ENCODE measurements around the gene MOK.
"Not testable (repeated sequence)": the region's sequence is repeated elsewhere in the genome, so short reads cannot be mapped to it uniquely, and the experiment has no call there.

Gene MOK

DNA sequence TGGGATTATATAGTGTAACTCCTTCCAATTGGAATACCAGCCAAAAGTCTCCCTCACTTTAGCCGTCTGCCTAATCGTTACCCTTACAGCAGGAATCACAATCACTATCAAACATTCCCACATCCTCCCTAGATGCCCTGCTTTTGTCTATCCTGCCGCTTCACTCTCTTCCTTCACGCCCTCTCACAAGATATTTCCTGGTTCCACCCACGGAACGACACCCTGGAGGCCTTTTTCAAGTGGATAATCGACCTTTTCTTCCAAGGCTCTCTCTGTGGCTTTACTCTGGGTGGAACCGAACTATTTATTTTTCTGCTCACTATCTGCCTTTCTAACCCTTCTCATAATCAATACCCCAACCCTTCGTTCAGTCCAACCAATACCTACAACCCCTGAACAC is 58.9 kb downstream of the MOK start:
- DNase-seq, result no peak

DNA sequence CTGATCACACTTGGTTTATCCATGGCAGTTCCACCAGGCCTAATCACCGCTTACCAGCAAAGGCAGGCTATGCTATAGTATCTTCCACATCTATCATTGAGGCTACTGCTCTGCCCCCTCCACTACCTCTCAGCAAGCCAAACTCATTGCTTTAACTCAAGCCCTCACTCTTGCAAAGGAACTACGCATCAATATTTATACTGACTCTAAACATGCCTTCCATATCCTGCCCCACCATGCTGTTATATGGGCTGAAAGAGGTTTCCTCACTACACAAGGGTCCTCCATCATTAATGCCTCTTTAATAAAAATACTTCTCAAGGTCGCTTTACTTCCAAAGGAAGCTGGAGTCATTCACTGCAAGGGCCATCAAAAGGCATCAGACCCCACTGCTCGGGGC is 61.2 kb downstream of the MOK start:
- not testable (repeated sequence) for DNase-seq

DNA sequence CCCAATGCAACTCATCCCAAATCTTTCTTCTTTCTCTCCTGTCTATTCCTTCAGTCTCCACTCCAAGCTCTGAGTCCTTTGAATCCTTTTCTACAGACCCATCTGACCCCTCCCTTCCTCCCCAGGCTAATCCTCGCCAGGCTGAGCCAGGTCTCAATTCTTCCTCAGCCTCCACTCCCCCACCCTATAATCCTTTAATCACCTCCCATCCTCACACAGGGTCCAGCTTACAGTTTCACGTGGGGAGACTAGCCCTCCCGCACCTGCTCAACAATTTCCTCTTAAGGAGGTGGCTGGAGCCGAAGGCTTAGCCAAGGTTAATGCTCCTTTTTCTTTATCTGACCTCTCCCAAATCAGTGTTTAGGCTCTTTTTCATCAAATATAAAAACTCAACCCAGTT is 63.8 kb downstream of the MOK start:
- DNase-seq, result no peak

DNA sequence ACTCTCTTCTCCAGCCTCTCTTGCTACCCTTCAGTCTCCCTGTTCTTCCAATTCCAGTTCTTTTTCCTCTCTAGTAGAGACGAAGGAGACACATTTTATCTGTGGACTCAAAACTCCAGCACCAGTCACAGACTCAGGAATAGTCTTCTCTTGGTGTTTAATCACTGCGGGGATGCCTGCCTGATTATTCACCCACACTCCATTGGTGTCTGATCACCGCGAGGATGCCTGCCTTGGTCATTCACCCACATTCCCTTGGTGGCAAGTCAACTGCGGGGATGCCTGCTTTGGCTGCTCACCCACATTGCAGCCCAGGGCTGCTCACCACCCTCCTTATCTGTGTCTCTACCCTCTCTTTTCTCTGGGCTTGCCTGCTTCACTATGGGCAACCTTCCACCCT is 64.5 kb downstream of the MOK start:
- DNase-seq, result not testable (repeated sequence)

DNA sequence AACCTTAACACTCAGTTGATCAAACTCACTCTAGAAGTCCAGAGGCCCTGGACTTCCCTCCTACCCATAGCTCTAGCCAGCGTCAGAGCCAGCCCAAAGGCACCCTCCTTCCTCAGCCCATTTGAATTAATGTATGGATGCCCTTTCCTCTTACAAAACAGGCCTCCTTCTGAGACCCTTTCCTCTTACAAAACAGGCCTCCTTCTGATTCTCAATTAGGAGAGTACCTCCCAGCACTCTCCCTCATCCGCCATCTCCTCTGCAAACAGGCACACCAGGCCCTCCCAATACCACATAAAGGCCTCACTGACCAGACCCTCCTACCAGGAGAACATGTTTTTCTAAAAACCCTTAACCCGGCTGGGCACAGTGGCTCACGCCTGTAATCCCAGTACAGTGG is 65.7 kb downstream of the MOK start:
- DNase-seq, result no peak

DNA sequence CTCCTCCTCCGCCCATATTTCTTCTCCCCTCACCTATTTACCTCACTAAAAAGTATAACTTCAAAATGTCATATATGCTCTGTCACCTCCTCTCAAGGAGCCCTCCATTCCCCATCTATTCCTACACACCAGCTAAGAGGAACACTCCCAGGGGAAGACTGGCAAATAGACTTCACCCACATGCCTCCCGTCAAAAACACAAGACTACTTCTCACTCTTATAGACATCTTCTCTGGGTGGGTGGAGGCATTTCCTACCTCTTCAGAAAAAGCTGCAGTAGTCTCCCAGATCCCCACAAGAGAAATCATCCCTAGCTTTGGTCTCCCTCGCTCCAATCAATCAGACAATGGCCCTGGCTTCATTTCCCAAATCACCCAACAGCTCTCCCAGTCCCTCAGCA is 66.2 kb downstream of the MOK start:
- DNase-seq, result no peak

DNA sequence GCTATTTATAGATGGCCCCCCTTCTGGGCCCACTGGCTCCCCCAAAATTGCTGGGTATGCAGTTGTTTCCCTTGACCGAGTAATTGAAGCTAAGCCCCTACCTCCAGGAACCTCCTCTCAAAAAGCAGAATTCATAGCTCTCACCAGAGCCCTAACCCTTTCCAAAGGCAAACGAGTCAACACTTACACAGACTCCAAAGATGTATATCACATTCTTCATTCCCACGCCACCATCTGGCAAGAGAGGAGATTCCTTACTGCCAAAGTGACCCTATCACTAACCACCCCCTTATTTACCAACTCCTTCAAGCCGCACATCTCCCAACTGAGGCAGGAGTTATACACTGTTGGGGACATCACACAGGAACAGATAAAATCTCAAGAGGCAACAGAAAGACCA is 66.8 kb downstream of the MOK start:
- DNase-seq, result no peak

DNA sequence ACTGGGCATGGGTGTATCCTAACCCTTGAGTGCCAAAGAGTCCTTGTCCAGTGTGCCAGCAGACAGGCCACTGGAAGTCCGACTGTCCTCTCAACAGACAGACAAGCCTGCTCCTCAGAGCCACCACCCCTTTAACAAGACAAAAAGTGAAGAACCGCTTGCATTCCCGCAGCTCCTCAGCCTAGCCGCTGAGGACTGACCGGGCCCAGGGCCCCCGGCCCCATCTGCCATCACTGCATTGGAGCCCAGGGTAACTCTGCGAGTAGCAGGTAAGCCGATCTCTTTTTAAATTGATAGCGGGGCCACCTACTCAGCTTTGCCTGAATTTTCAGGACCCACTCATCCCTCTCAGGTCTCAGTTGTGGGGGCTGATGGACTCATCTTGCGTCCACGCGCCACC is 68.9 kb downstream of the MOK start:
- no peak for DNase-seq

DNA sequence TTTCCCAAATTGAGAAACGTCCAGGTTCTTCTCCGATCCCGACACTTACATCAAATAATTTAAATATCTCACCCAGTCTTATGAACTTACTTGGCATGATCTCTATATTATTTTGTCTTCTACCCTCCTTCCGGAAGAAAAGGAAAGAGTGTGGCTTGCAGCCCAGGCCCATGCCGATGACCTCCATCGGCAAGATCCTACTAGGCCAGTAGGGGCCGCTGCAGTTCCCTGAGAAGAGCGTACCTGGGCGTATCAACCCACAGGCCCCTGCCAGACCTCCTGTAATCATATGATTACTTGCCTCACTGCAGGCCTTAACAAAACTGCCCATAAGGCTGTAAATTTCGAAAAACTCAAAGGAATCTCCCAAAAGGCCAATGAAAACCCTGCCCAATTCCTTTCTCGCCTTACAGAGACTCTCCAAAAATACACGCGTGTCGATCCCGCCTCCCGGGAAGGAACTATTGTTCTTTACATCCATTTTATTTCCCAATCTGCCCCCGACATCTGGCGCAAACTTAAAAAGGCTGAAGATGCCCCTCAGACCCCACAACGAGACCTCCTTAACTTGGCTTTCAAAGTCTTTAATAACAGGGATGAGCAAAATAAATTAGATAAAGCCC is 69.6 kb downstream of the MOK start:
- peak; percentile 52 for DNase-seq

DNA sequence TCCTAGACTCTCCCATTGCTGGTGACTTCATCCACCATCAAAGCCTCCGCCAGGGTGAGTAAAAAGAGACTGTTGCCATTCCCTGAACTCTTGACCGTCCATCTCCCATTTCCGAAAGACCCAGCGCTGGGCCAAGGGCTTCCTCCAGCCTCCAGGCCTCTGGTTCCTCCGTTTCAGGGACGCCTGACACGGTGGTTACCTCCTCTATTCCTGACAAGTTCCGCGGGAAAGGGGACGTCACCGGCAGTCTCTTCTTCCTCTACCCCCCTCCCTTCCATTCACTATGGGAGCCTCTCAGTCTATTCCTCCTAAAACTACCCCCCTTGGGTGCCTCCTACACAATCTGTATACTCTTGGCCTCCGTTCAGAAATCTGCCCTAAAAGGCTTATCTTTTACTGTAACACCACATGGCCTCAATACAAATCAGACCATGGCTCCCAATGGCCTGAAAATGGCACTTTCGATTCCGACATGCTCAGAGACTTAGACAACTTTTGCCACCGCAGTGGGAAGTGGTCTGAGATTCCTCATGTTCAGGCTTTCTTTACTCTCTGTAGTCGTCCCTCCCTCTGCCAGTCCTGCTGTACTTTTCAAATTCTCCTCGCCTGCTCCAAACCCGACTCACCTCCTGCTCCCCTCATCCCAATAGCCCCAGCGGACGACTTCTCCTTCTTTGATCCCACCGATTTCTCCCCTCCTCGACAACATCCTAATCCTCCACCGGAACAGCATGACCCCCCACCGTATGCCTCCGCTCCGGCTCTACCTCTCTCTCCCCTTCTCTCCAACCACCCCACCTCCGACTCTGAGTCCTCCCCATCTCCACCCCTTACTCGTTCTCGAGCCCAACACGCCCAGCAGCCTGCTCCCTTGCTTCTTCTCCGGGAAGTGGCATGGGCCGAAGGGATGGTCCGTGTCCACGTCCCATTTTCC is 70.4 kb downstream of the MOK start:
- no peak for DNase-seq

DNA sequence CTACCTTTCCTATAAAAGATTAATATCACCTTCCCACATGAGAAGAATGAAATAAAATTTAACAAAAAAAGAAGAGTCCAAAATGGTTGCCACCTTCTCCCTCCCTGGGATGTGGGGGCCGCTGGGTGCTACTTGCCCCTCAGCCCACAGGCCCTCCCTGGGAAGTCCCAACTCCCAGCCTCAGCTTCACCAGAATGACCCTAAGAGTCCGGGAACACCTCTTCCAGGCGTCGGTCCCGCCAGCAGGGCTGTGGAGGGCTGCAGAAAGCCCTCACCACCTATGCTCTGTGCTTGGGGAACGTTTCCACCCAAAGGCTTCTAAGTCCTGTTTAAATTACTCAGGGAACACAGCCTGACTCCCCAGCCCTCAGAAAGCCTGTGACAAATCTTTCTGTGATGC is 71.9 kb downstream of the MOK start:
- DNase-seq, result no peak

DNA sequence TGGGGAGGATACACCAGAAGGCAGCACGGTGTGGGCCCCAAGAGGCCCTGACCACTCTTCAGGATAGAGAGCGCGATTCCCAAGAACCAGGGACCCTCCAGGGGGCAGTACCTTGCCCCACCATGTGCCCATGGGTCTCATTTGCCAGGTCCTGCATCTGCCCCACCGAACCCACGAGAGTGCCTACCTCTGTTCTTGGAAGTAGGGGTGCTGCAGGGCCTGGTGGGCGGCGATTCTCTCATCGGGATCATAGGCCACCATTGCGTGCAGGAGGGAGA is 72.7 kb downstream of the MOK start:
- no peak for DNase-seq

DNA sequence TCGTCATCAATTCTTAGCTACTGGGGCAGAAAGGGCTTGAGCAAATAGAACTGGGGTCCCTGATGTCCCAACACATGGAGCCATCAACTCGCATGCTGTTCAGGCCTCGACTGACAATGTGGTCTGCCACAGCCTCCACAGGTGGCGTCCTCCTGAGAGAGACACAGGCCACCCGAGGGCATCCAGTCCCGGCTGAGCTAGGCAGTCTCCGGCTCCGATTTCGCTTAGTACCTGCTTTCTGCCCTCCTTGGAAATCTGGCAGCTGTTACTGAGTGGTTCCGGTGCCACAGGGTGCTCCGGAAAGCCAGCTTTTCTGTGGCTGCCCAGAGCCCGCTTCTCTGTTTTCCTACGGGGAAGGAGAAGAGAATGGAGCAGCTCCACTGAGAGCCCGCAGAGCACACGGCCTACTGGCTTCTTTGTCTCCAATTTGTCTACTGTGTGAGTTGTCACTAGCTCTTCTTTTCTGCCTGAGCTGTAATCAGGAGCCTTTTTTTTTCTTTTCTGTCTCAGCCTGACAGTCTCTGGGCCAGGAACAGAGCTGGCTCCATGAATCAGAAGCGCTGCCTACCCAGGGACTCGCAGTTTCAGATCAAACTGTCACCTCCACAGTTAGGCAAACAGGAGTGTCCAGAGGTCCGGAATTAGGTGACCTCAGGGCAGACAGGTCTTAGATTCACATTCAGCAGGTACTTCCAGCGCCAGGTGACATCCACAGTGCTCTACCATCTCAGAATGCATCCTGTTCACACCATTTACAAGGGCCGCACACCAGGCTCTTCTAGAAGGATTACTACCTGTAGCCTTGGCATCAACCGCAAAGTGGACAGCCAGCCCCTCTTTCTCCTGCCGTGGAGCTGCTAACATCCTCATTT is 73.3 kb downstream of the MOK start:
- no peak for DNase-seq

DNA sequence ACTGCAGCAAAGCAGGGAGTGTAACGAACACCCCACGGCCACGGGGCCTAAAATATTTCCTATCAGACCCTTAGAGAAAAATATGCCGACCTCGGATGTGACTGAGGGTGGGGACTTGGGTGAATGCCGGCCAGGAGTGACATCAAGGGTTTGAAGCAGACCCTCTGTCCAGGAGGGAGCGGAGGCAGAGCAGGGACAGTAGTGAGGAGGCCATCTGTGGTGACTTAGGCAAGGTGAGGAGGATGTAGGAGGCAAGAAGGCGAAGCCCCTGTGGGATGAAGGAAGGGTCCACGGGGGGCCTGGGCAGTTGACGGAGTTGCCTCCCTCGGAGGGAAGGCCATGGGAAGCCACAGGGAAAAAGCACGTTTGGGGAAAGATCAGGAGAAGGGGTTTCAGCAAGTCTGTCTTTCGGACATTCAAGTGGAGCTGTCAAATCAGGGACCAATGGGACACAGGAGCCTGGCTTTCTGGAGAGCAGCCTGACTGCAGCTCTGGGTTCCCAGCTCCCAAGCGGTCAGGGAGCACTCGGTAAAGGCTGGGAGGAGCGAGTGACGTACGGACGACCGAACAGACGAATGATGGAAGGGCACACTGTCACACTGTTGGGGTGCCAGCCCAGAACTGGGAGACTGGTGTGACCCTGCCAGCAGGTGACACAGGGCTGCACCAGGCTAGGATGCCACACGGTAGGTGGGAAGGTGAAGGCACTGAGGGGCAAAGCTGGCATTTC is 74.3 kb downstream of the MOK start:
- no peak for DNase-seq

DNA sequence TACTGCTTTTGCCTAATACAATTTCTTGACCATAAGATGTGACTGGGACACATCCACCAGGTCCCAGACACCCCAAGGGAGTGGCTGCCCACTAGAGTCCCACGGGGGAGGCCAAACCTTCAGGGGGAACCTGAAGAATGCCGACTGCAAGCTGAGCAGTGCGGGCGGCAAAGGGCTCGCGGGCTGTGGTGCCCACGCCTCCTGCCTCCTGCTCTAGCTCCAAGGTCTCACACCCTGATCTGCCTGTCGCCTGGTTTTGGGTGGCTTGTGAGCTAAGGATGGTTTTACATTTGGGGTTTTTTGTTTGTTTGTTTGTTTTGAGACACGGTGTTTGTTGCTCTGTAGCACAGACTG is 75.2 kb downstream of the MOK start:
- DNase-seq, result no peak

DNA sequence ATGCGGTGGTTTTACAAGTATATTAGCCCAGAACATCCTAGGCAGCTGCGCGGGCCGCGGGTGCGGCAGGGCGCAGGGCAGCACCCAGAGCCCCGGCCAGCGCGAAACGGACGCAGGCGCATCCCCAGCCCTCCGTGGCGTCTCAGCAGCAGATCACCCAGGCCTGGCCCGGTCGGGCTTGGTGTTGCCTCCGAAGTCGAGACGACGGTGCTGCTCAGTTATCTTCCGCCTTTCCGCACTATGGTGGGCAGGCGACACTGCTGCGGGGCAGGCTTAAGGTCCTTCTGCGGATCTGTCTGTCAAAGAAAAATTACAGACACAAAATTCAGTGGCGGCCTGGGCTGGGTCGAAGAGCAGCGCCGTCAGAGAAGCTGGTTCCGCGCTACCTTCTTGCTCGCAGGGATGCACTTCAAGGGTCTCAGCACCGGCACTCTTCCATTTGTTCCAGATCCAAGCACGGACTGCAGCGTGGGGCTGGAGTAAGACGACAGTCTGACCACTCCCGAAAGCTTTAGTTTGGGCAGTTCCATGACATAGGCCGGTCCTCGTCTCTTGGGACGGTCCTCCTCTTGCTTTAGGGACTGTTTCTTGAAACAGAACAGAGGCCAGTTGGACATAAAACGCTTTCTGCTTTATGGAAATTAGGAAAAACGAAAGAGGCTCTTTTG is 75.8 kb downstream of the MOK start:
- DNase-seq, result no peak

DNA sequence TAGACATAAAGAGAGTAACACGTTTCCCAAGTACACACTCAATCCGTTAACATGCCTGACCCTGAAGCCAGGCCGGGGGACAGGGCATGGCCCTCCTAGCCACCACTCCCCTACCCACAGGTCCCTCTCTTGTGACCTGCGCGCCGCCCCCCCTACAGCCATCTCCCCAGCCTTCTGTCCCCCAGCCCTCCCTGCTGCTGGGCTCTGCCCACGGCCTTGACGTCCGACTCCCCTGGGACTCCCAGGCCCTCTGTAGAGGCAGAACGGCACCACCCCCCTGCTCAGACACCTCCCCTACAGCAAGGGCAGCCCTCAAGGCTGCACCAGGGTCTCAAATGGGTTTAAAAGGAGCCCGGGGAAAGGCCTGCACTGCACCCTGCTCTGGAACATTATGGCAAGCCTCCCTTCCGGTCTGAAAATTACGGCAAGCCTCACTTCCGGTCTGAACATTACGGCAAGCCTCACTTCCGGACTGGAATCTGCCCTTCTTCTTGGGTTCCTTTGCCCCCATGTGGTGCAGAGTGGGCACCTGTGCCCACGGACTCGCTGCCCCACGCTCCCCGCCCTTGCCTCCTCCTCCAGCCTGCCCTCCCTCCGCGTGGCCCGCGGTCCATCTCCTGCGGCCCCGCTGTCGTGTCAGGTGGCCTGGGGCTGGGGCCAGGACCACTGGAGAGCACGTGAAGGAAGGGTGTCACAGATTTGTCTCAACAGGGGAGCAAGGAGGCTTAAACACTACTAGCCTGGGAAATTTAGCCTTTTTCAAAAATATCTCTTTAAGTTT is 77.6 kb downstream of the MOK start:
- no peak for DNase-seq

DNA sequence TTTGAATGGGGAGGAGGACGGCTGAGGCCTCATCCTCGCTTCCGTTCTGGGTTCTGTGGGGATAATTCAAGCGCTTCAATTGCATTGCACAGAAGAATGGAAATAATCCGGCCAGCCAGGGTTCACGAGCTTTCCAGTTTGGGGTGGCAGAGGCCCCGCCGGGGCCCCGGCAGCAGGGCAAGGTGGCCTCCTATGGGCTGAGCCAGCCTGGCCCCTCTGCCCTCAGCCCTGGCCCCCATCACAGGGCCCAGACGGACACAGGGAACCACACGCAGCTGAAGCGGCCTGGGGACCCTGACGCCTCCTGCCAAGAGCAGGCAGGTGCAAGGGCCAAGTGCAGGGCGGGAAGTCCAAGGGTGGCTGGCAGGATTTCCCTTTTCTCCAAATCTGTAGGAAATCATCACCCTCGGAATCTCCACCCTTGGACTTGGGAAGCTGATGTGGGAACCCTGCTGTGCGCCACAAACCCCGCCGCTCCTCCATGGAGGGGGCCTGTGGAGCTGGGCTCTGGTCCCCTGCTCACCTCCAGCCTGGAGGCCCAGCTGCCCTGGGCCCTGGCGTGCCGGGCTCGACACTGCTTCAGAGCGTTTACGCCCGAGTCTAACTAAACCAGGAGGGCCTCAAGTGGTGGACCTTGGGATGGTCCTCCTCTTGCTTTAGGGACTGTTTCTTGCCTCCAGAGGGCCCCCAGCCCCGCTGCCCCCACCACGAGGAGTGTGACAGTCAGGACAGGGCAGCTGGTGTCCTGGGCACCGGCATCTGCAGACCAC is 78.4 kb downstream of the MOK start:
- no peak for DNase-seq

DNA sequence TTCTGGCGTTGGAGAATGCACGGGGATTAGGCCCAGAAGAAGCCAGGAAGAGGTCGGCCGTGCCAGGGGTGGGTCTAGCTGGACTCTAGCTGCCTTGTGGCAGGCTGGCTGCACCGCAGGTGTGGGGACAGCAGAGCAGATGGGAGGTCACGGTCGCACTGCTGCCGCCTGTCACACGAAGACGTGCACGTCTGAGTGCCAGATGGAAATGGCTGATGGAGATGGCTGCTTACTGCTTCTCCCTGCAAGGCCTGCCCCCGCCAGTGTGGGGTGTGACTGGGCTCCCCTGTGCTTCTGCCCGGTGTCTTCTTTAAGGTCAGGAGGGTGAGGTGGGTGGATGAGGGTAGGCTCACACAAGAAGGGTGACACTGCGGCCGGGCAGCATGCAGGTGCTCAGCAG is 79.0 kb downstream of the MOK start:
- no peak for DNase-seq

DNA sequence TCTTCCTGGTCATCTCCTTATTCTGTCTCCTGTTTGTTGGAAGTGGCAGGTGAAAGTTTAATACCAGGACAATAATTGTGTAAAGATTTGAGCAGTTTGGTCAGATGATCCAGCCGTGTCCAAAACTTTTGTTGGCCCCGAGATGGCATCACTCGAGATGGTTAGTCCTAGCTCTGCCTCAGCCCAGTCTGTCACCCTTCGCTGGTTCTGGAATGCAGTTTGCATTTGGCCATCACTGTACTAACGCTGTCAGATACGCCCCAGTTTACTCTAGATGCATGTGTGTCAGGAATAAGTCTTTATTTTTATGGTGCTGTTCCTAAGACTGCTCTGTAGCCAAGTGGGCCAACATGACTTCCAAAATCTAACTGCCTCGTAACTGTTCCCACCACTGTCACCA is 79.6 kb downstream of the MOK start:
- no peak for DNase-seq

DNA sequence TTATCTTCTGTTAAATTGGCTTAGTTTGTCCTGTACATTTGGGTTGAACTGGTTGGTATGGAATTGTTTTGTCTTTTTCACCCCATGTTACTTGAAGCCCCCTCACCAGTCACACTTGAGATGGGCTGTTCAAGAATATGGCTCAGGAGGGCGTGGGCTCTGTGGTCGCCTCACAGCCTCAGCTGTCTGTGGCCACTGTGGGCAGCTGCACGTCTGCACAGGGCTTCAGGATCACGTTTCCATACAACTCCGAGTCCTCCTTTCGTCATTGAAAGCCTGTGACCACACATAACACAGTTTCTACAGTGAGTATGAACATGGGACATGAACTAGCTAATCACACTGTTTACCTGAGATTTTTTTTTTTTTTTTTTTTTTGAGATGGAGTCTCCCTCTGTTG is 81.3 kb downstream of the MOK start:
- no peak for DNase-seq
